Neutrophil (primary cell): ENCODE results near the gene HOXB7.

Experiments used
- H3K27ac ChIP-seq: fragments of 200-600 bp; sonication (generic); 2 replicates; pipeline ENCODE4 v1.5.1; 2016; ENCODE audit warnings: mild to moderate bottlenecking, moderate library complexity
- H3K27me3 ChIP-seq: fragments of 200-600 bp; sonication (generic); 2 replicates; pipeline ENCODE4 v1.6.0; 2016; ENCODE audit warnings: mild to moderate bottlenecking
- H3K36me3 ChIP-seq: fragments of 200-600 bp; sonication (generic); 2 replicates; pipeline ENCODE4 v1.5.1; 2017
- H3K4me1 ChIP-seq, 2 experiments: fragments of 200-600 bp in 1 of 2; sonication (generic) in 1 of 2; 1 replicate in 1 of 2; 2 replicates in 1 of 2; pipeline versions ENCODE4 v1.5.1 to v1.6.1; 2013 to 2016; ENCODE audit warnings: low read depth in 1 of 2, low read length in 1 of 2, mild to moderate bottlenecking in 1 of 2, moderate library complexity in 1 of 2; ENCODE audit not compliant: control insufficient read depth in 1 of 2, insufficient read depth in 1 of 2
- H3K4me3 ChIP-seq, 2 experiments: fragments of 200-600 bp in 1 of 2; sonication (generic) in 1 of 2; 1 replicate in 1 of 2; 2 replicates in 1 of 2; pipeline ENCODE4 v1.5.1; 2013 to 2016; ENCODE audit warnings: low read depth in 1 of 2, low read length in 1 of 2, mild to moderate bottlenecking in 1 of 2, moderate library complexity in 1 of 2
- H3K9me3 ChIP-seq: fragments of 200-600 bp; sonication (generic); 2 replicates; pipeline ENCODE4 v1.5.1; 2016
- CTCF ChIP-seq: fragments of 200-600 bp; sonication (generic); IDR thresholded peaks from 2 replicates; pipeline ENCODE4 v1.5.1; 2016; ENCODE audit warnings: antibody characterized with exemption

The HOXB7 gene

GRCh38 chr17:48565925-48566710, 44.7 kb downstream of the HOXB7 start:
- Histone ChIP-seq H3K4me1 (no peaks in the 10 kb centered on the region), H3K36me3 (no peaks in the 10 kb centered on the region), H3K27ac (no peak overlapping the region), H3K9me3 (no peaks in the 10 kb centered on the region), H3K4me3 (no peak overlapping the region), H3K27me3 (peaks cover 100% of the 10 kb centered on the region)
- TF ChIP-seq CTCF, result no peak

- Histone ChIP-seq H3K27me3 (peaks cover 100% of the 10 kb centered on the region), H3K27ac (no peak overlapping the region), H3K4me3 (no peak overlapping the region), H3K36me3 (no peaks in the 10 kb centered on the region), H3K4me1 (no peaks in the 10 kb centered on the region), H3K9me3 (no peaks in the 10 kb centered on the region)
- no peak for TF ChIP-seq CTCF
Measured at GRCh38 chr17:48565022-48565554, 45.7 kb downstream of the HOXB7 start.

- Histone ChIP-seq H3K27ac (no peak overlapping the region), H3K36me3 (no peaks in the 10 kb centered on the region), H3K4me3 (no peak overlapping the region), H3K4me1 (no peaks in the 10 kb centered on the region), H3K27me3 (peaks cover 100% of the 10 kb centered on the region), H3K9me3 (no peaks in the 10 kb centered on the region)
- no peak for TF ChIP-seq CTCF
Measured at GRCh38 chr17:48564188-48565021, 46.4 kb downstream of the HOXB7 start.

- Histone ChIP-seq H3K36me3 (no peaks in the 10 kb centered on the region), H3K9me3 (no peaks in the 10 kb centered on the region), H3K27me3 (peaks cover 100% of the 10 kb centered on the region), H3K4me3 (no peak overlapping the region), H3K4me1 (no peaks in the 10 kb centered on the region), H3K27ac (no peak overlapping the region)
- no peak for TF ChIP-seq CTCF
Measured at GRCh38 chr17:48563867-48564187, 47.0 kb downstream of the HOXB7 start.

GRCh38 chr17:48563385-48563838, 47.4 kb downstream of the HOXB7 start:
- no peaks in the 10 kb centered on the region for H3K9me3 ChIP-seq
- peaks cover 100% of the 10 kb centered on the region for H3K27me3 ChIP-seq
- no peaks in the 10 kb centered on the region for H3K36me3 ChIP-seq
- H3K4me1 ChIP-seq, result no peaks in the 10 kb centered on the region
- H3K4me3 ChIP-seq, result no peak overlapping the region
- TF ChIP-seq CTCF, result no peak
- H3K27ac ChIP-seq, result no peak overlapping the region
